Retinal pigment epithelial cell (primary cell): Measurements from ENCODE around the gene SMIM10.

Source experiments
- DNase-seq: peaks from one replicate; pipeline ENCODE4 v3.0.0-alpha.2; 2010; ENCODE audit warnings: low read depth
- H3K4me3 ChIP-seq: 2 replicates; pipeline ENCODE4 v1.5.1; 2011; ENCODE audit warnings: mild to moderate bottlenecking, low read length, control low read depth, moderate library complexity
- TF ChIP-seq, protein P1 (sequence below): conservative IDR thresholded peaks from 2 replicates; pipeline ENCODE4 v1.5.1; 2011; ENCODE audit warnings: low read depth, low read length, control low read depth, inconsistent platforms

The SMIM10 gene

DNA sequence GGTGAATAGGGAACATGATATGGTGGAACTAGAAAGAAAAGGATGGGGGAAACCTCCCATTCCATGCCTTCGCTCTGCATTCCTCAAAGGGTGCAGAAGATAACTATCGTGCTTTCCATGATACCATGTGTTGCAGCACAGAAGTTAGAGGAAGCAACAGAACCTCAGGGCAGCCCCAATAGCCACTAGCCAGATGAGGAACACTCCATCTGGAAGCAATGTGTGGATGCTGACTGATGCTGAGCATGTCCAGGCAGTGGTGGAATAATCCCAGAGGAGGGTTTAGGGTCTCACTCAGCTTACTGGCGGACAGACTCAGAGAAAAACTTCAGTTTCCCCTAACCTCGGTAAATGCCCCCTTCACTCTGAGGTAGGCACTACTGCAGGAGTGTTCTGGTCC is 7.5 kb downstream of the SMIM10 start:
- TF ChIP-seq, protein P1, sequence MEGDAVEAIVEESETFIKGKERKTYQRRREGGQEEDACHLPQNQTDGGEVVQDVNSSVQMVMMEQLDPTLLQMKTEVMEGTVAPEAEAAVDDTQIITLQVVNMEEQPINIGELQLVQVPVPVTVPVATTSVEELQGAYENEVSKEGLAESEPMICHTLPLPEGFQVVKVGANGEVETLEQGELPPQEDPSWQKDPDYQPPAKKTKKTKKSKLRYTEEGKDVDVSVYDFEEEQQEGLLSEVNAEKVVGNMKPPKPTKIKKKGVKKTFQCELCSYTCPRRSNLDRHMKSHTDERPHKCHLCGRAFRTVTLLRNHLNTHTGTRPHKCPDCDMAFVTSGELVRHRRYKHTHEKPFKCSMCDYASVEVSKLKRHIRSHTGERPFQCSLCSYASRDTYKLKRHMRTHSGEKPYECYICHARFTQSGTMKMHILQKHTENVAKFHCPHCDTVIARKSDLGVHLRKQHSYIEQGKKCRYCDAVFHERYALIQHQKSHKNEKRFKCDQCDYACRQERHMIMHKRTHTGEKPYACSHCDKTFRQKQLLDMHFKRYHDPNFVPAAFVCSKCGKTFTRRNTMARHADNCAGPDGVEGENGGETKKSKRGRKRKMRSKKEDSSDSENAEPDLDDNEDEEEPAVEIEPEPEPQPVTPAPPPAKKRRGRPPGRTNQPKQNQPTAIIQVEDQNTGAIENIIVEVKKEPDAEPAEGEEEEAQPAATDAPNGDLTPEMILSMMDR: no peak
- no peak overlapping the region for H3K4me3 ChIP-seq
- DNase-seq: no peak

GRCh38 chrX:134999469-134999868 is 8.7 kb downstream of the SMIM10 start:
- TF ChIP-seq, protein P1: peak; percentile 38
- DNase-seq: no peak
- no peak overlapping the region for H3K4me3 ChIP-seq

DNA sequence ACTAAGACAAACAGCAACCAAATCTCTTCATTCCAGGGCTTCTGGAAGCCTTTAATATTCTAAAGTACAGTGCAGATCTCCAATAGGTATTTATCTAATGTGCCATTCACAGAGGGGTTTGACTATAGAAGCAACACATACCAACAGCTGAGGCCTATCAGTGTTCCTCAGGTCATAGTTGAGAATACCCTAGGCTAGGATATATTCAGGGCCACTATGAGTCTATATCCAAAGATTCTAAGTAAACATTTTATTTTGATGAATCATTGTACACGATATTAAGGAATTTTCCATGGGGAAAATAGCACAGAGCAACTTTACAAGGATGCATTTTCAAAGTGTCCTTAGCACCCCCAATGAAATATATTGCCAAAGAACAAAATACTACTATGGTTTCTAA is 9.7 kb downstream of the SMIM10 start:
- TF ChIP-seq, protein P1: no peak
- no peak for DNase-seq
- H3K4me3 ChIP-seq: no peak overlapping the region

- DNase-seq: peak; percentile 41
- TF ChIP-seq, protein P1: no peak
- peak overlapping the region; percentile 66 for H3K4me3 ChIP-seq
These were observed 13.3 kb downstream of the SMIM10 start for GRCh38 chrX:135003876-135004623.

DNA sequence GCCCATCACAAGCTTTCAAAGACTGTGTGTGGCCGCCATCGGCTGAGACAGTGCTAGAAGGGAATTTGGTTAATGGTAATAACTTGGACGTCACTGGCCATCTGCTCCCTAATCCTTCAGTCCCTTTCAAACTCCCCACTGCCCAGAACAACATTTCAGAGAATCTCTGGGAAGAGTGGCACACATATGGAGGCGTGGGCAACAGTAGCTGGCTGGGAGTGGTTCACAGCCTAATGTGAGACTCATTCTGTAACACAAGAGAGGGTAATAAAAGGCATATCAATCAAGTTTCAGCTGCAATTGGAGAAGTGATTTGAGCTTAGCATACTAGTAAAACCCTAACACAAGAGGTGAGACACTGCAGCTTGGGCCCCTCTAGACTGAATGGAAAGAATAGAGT is 15.4 kb downstream of the SMIM10 start:
- H3K4me3 ChIP-seq: no peak overlapping the region
- TF ChIP-seq, protein P1: no peak
- no peak for DNase-seq

- H3K4me3 ChIP-seq: no peak overlapping the region
- TF ChIP-seq, protein P1: no peak
- DNase-seq: no peak
These were observed 18.3 kb downstream of the SMIM10 start for GRCh38 chrX:135009057-135009610.

GRCh38 chrX:135009838-135010237 is 19.0 kb downstream of the SMIM10 start:
- H3K4me3 ChIP-seq: no peak overlapping the region
- TF ChIP-seq, protein P1: no peak
- no peak for DNase-seq
